Measurements from ENCODE around the gene CRYBG3.
"Not testable (repeated sequence)": the region's sequence is repeated elsewhere in the genome, so short reads cannot be mapped to it uniquely, and the experiment has no call there.

The CRYBG3 gene

GRCh38 chr3:97899331-97899730, 77.5 kb downstream of the CRYBG3 start:
- DNase-seq (ENCODE audit: low read depth) = no peak

DNA sequence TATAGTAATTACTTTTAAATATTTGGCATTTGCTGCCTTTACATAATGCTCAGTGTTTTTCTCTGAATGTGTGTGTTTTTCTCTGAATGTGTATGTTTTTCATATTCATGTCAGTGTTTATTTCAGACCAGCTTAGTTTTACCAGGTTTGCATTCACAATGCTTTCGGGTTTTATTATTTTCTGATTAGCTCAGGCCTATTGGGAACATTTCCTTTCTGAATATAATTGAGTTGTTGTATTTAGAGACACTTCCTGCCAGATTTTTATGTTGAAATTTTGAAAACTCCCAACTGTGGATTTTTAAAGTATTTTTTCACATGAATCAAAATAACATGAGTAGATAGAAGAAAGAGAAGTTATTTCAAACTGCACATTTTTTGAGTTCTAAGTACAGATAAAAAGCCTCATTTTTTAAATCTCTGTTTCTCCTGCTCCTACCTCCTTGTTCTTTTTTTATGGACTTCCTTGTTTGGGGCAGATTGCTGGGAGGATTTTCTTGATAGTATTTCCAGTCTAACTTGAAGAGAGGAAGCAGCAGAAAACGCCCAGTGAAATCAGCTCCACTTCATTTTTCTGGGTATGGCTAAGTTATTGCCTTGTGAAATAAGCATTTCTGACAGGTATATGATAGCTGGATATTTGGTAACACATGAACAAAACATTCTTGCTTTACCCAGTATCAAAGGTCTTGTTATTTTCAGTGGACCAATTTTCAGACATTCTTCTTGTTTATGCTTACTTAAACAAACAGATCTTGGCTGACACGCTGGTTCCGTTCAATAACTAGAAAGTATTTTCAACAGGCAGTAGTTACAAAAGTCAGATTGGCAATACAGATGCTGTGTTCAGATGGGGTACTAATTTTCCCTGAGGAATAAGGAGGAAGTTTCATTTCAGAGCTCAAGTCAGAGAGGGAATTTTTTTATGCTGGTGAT, 79.8 kb downstream of the CRYBG3 start:
- DNase-seq (ENCODE audit: low read depth) = no peak

DNA sequence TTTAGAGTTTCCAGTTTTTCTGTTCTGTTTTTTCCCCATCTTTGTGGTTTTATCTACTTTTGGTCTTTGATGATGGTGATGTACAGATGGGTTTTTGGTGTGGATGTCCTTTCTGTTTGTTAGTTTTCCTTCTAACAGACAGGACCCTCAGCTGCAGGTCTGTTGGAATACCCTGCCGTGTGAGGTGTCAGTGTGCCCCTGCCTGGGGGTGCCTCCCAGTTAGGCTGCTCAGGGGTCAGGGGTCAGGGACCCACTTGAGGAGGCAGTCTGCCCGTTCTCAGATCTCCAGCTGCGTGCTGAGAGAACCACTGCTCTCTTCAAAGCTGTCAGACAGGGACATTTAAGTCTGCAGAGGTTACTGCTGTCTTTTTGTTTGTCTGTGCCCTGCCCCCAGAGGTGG, 88.0 kb downstream of the CRYBG3 start:
- not testable (repeated sequence) for DNase-seq (ENCODE audit: low read depth)

GRCh38 chr3:97910236-97910831, 88.5 kb downstream of the CRYBG3 start:
- DNase-seq (ENCODE audit: low read depth) = not testable (repeated sequence)

DNA sequence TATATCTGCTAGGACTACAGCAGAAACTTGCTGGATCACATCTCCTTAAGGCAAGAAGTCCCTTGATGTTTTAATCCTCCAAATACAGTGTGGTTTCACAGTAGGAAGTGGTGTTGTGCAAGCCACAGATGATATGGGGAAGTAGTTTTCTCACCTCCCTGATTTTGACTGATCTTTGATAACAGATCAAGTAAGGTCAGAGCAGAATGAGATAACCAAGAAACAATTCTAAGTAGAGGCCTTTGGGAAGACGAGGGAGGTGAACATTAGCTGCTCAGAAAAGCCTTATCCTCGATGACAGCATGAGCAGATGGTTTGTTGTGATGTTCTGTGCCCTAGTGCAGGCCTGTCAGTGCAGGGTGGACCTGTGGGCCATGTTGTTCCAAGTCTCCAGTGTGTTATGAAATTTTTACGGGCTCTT, 89.1 kb downstream of the CRYBG3 start:
- no peak for DNase-seq (ENCODE audit: low read depth)

DNA sequence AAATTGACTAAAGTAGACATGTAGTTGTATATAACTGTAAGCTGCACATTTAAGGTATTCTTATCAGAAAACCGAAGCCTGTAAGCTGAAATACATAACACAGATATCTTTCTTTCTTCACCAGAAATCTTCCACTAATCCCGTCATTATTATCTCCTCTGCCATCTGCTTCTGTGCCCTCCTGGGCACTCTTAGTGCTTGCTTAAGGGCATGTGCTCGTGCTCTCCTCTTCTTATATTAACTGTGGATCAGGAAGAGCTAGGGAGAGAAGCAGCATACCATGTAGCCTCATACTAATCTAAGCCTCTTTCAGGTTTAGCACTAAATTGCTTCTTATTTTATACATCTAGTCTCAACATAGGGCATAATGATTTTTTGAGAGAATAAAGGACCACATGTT, 89.6 kb downstream of the CRYBG3 start:
- no peak for DNase-seq (ENCODE audit: low read depth)

DNA sequence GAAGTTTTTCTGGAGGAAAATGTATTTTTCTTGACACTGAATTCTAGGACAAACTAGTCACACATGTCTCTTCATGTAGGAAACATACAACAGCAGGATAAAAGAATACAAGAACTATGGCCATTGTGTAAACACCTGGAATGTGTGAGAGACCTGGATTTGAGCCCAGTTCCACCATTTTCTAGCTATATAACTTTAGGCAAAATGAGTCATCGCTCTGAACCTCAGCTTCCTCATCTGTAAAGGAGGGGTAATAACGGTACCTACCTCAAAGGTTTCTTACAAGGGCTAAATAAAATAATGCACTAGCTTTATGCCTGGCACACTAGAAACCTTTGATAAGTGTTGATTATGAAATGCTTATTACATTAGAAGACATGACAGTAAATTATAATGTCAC, 92.6 kb downstream of the CRYBG3 start:
- DNase-seq (ENCODE audit: low read depth) = no peak

DNA sequence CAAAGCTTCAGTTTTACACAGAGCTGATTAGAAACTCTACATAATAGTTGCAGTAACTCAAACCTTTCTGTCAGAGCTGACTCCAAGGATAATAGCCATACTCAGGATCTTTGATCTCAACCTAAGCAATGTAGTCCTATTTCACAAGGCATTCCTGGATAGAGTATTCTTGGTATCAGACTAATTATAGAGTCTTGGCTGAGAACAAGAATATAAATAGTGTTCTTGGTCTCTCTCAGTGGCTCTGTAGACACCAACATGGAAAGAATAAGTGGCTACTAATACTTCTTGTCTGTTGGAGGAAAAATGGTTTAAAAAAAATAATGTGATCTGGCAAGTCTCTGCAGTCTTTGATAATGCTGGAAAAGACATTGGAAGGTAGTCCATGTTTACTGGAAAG, 94.8 kb downstream of the CRYBG3 start:
- no peak for DNase-seq (ENCODE audit: low read depth)

DNA sequence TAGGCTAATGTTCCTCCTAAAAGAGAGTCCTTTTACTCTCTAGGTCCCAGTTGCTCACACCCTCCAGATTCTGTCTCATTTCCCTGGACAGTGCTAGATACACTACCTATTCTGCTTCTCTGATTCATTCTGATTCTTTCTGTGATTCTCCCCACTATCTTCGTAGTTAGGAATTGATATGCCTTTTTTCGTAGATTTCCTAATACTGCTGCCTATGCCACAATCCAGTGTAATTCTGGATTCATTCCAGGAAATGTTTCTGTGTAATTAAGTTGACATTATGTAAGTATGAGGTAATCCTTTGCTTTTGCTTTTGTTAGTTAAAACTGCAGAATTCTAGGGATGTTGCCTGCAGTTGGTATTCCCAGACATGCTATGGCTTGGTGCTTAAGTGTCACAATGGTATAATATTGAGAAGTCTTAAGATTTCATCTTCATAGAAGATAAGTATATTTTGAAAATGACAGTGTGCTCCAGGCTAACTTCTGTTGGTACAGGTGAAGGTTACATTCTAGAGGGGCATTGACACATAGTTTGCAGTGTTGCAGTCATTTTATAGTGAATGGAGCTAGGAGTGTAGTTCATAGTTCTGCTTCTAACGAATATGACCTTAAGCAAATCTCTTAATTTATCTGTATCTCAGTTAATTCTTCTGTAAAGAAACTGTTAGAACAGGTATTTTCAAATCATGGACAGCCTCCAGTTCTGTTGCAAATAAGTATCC, 96.2 kb downstream of the CRYBG3 start:
- no peak for DNase-seq (ENCODE audit: low read depth)

- DNase-seq (ENCODE audit: low read depth) = no peak
Observed at GRCh38 chr3:97927704-97928103, 105.9 kb downstream of the CRYBG3 start.

- DNase-seq (ENCODE audit: low read depth) = no peak
Observed at GRCh38 chr3:97928986-97929385, 107.2 kb downstream of the CRYBG3 start.

GRCh38 chr3:97930018-97930417, 108.2 kb downstream of the CRYBG3 start:
- no peak for DNase-seq (ENCODE audit: low read depth)

- no peak for DNase-seq (ENCODE audit: low read depth)
Observed at GRCh38 chr3:97931218-97931617, 109.4 kb downstream of the CRYBG3 start.

GRCh38 chr3:97932387-97932801, 110.6 kb downstream of the CRYBG3 start:
- DNase-seq (ENCODE audit: low read depth) = no peak

GRCh38 chr3:97934980-97935695, 113.3 kb downstream of the CRYBG3 start:
- DNase-seq (ENCODE audit: low read depth) = no peak

- DNase-seq (ENCODE audit: low read depth) = no peak
Observed at GRCh38 chr3:97935842-97936241, 114.0 kb downstream of the CRYBG3 start.

DNA sequence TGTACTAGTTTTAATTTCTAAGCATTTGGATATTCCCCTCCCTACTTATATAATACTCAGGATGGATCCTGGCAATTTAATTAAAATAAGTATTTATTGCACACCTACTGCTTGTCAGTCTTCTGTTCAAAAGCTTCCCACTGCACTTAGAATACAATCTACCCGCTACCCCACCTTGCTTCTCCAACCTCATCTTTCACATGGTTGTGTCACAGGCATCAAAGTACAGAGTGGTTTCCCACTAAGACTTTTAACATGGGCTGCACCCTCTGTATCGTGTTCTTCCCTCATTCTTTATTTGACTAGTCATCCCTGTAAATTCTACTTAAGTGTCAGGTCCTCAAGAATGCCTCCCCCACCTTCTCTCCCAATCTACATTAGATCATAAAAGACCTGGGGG, 115.4 kb downstream of the CRYBG3 start:
- no peak for DNase-seq (ENCODE audit: low read depth)

DNA sequence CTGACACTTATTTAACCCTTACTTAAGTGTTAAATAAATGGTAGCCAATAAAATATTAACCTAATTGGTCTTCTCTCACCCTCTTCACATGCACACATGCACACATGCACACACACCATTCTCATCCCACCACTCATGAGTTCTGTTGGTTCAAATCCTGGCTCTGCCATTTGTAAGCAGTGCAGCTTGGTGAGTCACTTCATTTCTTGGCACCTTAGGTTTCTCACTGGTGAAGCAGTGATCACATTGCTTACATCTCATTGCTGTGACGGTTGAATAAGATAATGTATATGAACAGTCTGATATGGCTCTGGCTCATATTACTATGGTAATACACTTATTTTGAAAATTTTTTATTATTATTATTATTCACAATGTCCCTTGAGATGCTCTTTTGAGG, 116.6 kb downstream of the CRYBG3 start:
- no peak for DNase-seq (ENCODE audit: low read depth)

- DNase-seq (ENCODE audit: low read depth) = no peak
Observed at GRCh38 chr3:97939401-97939800, 117.6 kb downstream of the CRYBG3 start.

DNA sequence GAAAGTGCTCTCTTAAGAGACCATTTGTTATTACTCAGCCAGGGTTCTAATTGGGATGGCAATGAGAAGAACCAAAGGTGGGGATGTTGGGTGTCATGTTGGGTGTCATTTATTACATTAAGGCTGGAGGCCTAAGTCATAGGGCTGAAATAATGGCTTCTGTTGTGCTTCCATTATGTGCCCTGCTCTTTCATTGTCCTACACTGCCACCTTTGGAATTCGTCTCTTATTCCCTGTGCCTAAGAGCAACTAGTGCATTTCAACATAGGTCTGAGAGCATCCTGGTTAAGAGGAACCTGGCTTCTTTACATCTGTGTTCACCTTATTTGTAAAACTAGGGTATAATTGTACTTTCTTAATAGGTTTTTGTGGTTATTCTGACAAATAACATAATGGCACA, 118.2 kb downstream of the CRYBG3 start:
- DNase-seq (ENCODE audit: low read depth) = no peak

DNA sequence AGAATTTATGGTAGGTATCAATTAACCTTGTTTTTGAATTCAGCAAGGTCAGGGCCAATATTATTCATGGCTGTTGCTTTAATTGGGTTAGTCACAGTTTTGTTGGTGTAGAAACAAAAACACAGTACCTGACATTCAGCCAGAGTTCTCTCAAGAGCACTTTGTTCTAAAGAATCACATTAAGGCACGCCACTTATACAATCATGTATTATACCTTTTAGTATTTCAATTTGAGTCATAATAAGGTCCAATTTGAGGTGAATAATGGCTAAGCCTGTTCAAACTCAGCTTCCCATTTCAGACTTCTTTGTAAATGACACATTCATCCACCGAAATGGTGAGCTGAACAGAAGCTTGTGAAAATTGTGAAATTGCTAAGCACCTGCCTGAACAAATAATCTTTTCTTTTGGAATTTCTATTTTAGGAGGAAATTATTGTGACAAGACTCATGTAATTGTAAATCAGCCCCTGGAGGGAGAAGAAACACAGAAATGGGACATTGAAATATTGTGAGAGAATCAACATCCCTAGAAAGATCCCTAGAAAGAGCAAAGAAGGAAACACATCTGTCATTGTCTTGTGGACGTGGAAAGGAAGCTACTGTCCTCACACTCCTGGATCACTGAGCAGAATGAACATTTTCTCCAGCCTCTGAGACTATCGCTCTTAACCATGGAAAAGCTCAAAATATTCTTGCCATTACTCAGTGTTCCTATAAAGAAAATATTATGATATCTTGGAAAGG, 121.2 kb downstream of the CRYBG3 start:
- DNase-seq (ENCODE audit: low read depth) = no peak
